ENCODE results near the gene FABP1. TPM values are rescaled to one million over a fixed set of nuclear protein-coding genes. Genes with fewer than 3 reads are reported as not detected.
A peak's percentile ranks its signal among the peaks of the same experiment; 100 is the strongest.

Gene FABP1
- total RNA-seq, 2 donors from 2014 or later, result not detected

GRCh38 chr2:88115825-88116518, 11.9 kb downstream of the FABP1 start:
- H3K36me3 Mint-ChIP-seq, result no peaks in the 10 kb centered on the region
- peaks cover 14 to 27% of the 10 kb centered on the region in 2 donors for H3K27me3 Mint-ChIP-seq
- no peaks in the 10 kb centered on the region for H3K4me1 Mint-ChIP-seq (ENCODE audit: low read depth in 2 of 2)
- H3K4me3 Mint-ChIP-seq, result no peak overlapping the region
- no peak overlapping the region for H3K27ac Mint-ChIP-seq
- no peaks in the 10 kb centered on the region for H3K9me3 Mint-ChIP-seq
- ATAC-seq (no peak), DNase-seq (ENCODE audit: low spot score) (no peak)

GRCh38 chr2:88114889-88115288, 13.0 kb downstream of the FABP1 start:
- DNase-seq (ENCODE audit: low spot score) (no peak), ATAC-seq (no peak)
- Mint-ChIP-seq H3K27ac (no peak overlapping the region), H3K36me3 (no peaks in the 10 kb centered on the region), H3K4me3 (no peak overlapping the region), H3K4me1 (ENCODE audit: low read depth in 2 of 2) (no peaks in the 10 kb centered on the region), H3K27me3 (peaks cover 12 to 24% of the 10 kb centered on the region in 2 donors), H3K9me3 (no peaks in the 10 kb centered on the region)

DNA sequence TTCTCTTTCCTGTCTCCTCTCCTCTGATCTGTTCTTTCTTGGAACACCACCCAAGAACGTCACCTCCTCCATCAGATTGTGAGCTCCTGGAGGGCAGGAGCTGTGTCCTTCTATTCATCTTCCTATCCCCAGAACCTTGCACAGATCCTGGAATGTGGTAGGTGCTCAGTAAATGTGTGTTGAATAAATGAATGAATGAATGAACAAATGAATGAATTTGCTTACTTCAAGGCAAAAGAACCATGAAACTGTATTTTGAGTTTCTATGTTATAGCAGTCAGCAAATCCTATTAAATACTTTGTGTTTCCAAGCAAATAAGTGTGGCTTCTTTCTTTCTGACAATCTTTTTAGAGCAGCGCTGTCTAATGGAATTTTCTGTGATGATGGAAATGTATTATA, 14.8 kb downstream of the FABP1 start:
- DNase-seq (ENCODE audit: low spot score) (no peak), ATAC-seq (no peak)
- Mint-ChIP-seq H3K36me3 (no peaks in the 10 kb centered on the region), H3K27me3 (peaks cover 10 to 23% of the 10 kb centered on the region in 2 donors), H3K4me1 (ENCODE audit: low read depth in 2 of 2) (no peaks in the 10 kb centered on the region), H3K27ac (no peak overlapping the region), H3K4me3 (no peak overlapping the region), H3K9me3 (no peaks in the 10 kb centered on the region)

GRCh38 chr2:88110830-88111229, 17.0 kb downstream of the FABP1 start:
- H3K4me1 Mint-ChIP-seq (ENCODE audit: low read depth in 2 of 2), result no peaks in the 10 kb centered on the region
- H3K27ac Mint-ChIP-seq, result no peak overlapping the region
- no peaks in the 10 kb centered on the region for H3K9me3 Mint-ChIP-seq
- H3K27me3 Mint-ChIP-seq, result peaks cover 8 to 10% of the 10 kb centered on the region in 2 donors
- H3K4me3 Mint-ChIP-seq, result no peak overlapping the region
- H3K36me3 Mint-ChIP-seq, result no peaks in the 10 kb centered on the region
- ATAC-seq (no peak), DNase-seq (ENCODE audit: low spot score) (no peak)

- H3K4me1 Mint-ChIP-seq (ENCODE audit: low read depth in 2 of 2), result no peaks in the 10 kb centered on the region
- H3K27me3 Mint-ChIP-seq, result peaks cover 5 to 6% of the 10 kb centered on the region in 2 donors
- H3K4me3 Mint-ChIP-seq, result no peak overlapping the region
- DNase-seq (ENCODE audit: low spot score) (no peak), ATAC-seq (no peak)
- H3K27ac Mint-ChIP-seq, result no peak overlapping the region
- H3K36me3 Mint-ChIP-seq, result no peaks in the 10 kb centered on the region
- H3K9me3 Mint-ChIP-seq, result no peaks in the 10 kb centered on the region
Observed at GRCh38 chr2:88108796-88109195, 19.1 kb downstream of the FABP1 start.

DNA sequence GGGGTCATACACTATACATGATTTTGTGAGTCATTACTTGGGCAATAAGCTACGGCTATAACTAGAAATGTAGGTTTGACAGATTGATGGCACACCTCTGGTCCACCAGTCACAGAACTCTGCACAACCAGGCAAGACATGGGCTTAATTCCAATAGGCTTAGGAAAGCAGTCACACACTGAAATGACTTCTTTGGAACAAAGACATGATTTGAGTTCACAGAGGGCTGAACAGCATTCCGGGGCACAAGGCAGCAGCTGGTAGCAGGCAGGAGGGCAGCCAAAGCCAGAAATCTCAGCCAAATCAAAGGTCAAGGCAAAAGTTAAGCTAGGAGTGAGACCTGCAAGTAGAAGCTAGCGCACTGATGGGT, 27.4 kb downstream of the FABP1 start:
- Mint-ChIP-seq H3K4me3 (no peak overlapping the region), H3K27me3 (peaks cover 17 to 27% of the 10 kb centered on the region in 2 donors), H3K36me3 (no peaks in the 10 kb centered on the region), H3K9me3 (no peaks in the 10 kb centered on the region), H3K27ac (peak overlapping the region in 1 of 2 donors; percentile 2), H3K4me1 (ENCODE audit: low read depth in 2 of 2) (no peaks in the 10 kb centered on the region)
- DNase-seq (ENCODE audit: low spot score) (no peak), ATAC-seq (no peak)

DNA sequence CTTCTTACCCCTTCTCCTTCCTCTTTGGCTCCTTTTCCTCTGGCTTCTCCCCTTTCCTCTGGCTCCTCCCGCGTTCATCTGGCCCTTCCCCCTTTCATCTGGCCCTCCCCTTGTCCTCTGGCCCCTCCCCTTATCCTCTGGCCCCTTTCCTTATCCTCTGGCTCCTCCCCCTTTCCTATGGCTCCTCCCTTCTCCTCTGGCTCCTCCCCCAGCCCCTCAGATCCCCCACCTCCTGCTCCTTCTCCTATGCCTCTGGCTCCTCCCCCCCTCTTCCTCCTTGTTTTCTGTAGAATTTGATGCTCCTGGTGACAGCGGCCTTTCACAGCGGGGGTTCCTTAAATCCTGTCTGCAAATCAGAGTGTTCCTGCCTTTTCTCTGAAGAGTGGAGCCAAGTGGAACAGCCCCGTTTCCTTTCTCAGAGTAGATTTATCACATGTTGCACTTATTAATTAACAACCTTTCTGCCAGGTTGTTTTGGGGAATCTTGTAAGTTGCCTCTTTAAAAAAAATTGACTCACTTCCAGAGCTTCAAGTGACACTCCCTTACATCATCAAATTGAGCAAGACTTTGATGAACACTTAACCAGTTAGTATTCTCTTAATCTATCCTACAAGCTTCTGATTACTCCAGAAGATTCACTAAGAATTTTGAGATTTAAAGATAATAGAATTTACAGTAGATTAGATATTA, 27.9 kb downstream of the FABP1 start:
- no peak for DNase-seq (ENCODE audit: low spot score)
- no peaks in the 10 kb centered on the region for H3K36me3 Mint-ChIP-seq
- H3K9me3 Mint-ChIP-seq, result no peaks in the 10 kb centered on the region
- no peak overlapping the region for H3K4me3 Mint-ChIP-seq
- H3K27ac Mint-ChIP-seq, result peak overlapping the region in 1 of 2 donors; percentile 2
- H3K4me1 Mint-ChIP-seq (ENCODE audit: low read depth in 2 of 2), result no peaks in the 10 kb centered on the region
- ATAC-seq, result no peak
- H3K27me3 Mint-ChIP-seq, result peaks cover 17 to 27% of the 10 kb centered on the region in 2 donors

GRCh38 chr2:88098558-88098900, 29.3 kb downstream of the FABP1 start:
- peaks cover 18 to 21% of the 10 kb centered on the region in 2 donors for H3K27me3 Mint-ChIP-seq
- H3K4me1 Mint-ChIP-seq (ENCODE audit: low read depth in 2 of 2), result no peaks in the 10 kb centered on the region
- no peak for ATAC-seq
- H3K36me3 Mint-ChIP-seq, result no peaks in the 10 kb centered on the region
- H3K27ac Mint-ChIP-seq, result no peak overlapping the region
- H3K9me3 Mint-ChIP-seq, result no peaks in the 10 kb centered on the region
- H3K4me3 Mint-ChIP-seq, result no peak overlapping the region
- no peak for DNase-seq (ENCODE audit: low spot score)

DNA sequence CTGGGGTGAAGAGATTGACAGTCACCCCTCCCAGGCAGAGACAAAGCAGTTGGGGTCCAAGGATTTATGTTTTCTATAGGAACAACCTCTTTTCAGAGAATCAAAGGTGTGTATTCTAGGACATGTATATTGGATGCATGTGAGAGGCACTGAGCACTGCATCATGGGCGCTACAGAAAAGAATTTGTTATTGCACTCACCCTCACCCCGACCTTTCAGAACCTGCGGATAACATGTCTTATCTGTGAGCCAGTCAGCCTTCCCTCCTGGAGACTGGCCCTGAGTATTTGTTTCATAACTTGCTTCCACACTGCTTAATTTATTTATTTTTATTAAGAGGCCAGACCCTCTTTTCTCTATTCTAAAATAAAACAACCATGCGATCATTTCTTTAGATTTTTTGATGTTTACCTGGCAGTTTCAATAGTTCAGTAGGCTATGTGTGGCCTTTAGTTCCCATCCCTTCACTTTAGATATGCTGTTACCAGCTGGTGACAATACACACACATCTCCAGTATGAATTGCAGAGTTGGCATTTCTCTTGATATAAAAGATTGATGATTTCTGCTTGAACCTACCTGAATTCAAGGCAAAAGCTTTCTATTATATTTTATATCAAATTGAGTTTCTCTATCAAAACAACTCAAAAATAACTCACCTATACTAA, 29.8 kb downstream of the FABP1 start:
- H3K27me3 Mint-ChIP-seq, result peaks cover 18% of the 10 kb centered on the region in 2 donors
- no peaks in the 10 kb centered on the region for H3K4me1 Mint-ChIP-seq (ENCODE audit: low read depth in 2 of 2)
- no peaks in the 10 kb centered on the region for H3K9me3 Mint-ChIP-seq
- no peak overlapping the region for H3K4me3 Mint-ChIP-seq
- H3K36me3 Mint-ChIP-seq, result no peaks in the 10 kb centered on the region
- ATAC-seq, result no peak
- no peak overlapping the region for H3K27ac Mint-ChIP-seq
- no peak for DNase-seq (ENCODE audit: low spot score)

- H3K36me3 Mint-ChIP-seq, result no peaks in the 10 kb centered on the region
- peaks cover 10 to 12% of the 10 kb centered on the region in 2 donors for H3K27me3 Mint-ChIP-seq
- no peak for DNase-seq (ENCODE audit: low spot score)
- H3K4me3 Mint-ChIP-seq, result no peak overlapping the region
- ATAC-seq, result no peak
- H3K27ac Mint-ChIP-seq, result no peak overlapping the region
- H3K9me3 Mint-ChIP-seq, result no peaks in the 10 kb centered on the region
- H3K4me1 Mint-ChIP-seq (ENCODE audit: low read depth in 2 of 2), result no peaks in the 10 kb centered on the region
Observed at GRCh38 chr2:88097192-88097591, 30.7 kb downstream of the FABP1 start.

- Mint-ChIP-seq H3K4me1 (ENCODE audit: low read depth in 2 of 2) (no peaks in the 10 kb centered on the region), H3K27ac (no peak overlapping the region), H3K36me3 (no peaks in the 10 kb centered on the region), H3K27me3 (peaks cover 9 to 12% of the 10 kb centered on the region in 2 donors), H3K9me3 (no peaks in the 10 kb centered on the region), H3K4me3 (no peak overlapping the region)
- DNase-seq (ENCODE audit: low spot score), result no peak
- ATAC-seq, result no peak
Observed at GRCh38 chr2:88096708-88097107, 31.2 kb downstream of the FABP1 start.

DNA sequence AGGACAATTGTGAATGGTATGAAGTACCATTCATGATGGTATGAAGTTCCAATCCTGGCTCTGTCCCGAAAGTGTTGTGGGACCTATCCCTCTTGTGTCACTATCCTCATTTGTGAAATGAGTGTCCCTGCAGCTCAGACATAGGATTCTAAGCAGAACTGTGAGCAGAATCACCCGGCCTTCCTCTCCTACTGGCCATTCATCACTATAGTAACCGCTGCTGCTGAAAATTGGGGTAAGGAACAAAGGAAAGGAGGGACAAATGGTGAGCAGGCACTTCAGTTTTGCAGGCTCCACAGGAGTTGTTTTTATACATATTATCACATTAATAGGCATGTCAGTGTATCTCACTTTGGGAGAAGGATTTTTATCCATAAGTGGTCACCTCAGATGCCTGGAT, 32.8 kb downstream of the FABP1 start:
- no peak for ATAC-seq
- H3K27me3 Mint-ChIP-seq, result peaks cover 2 to 6% of the 10 kb centered on the region in 2 donors
- DNase-seq (ENCODE audit: low spot score), result no peak
- no peak overlapping the region for H3K27ac Mint-ChIP-seq
- no peaks in the 10 kb centered on the region for H3K9me3 Mint-ChIP-seq
- no peaks in the 10 kb centered on the region for H3K36me3 Mint-ChIP-seq
- H3K4me3 Mint-ChIP-seq, result no peak overlapping the region
- H3K4me1 Mint-ChIP-seq (ENCODE audit: low read depth in 2 of 2), result peaks cover 0 to 3% of the 10 kb centered on the region in 2 donors

DNA sequence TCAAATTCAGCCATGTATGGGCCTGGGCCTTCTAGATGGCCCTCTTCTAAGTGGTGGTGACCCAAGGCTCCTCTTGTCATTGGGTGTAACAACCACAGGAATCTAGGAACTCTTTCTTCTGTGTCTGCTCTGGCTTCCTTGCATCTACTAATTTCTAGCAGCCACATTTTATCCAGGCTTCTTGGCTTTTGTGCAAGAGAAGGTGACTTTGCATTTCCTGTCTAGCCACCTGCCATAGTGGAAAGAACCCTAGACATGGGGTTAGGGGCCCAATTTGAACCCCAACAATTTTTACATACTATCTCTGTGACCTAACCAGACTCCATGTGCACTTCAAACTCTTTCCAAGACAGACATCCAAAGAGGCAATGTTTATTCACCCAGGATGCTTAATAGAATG, 35.1 kb downstream of the FABP1 start:
- no peak overlapping the region for H3K4me3 Mint-ChIP-seq
- peaks cover 0 to 3% of the 10 kb centered on the region in 2 donors for H3K27me3 Mint-ChIP-seq
- DNase-seq (ENCODE audit: low spot score), result no peak
- peaks cover 0 to 3% of the 10 kb centered on the region in 2 donors for H3K4me1 Mint-ChIP-seq (ENCODE audit: low read depth in 2 of 2)
- no peaks in the 10 kb centered on the region for H3K9me3 Mint-ChIP-seq
- H3K27ac Mint-ChIP-seq, result no peak overlapping the region
- no peak for ATAC-seq
- no peaks in the 10 kb centered on the region for H3K36me3 Mint-ChIP-seq

GRCh38 chr2:88091943-88092342, 35.9 kb downstream of the FABP1 start:
- Mint-ChIP-seq H3K4me3 (no peak overlapping the region), H3K4me1 (ENCODE audit: low read depth in 2 of 2) (peaks cover 0 to 3% of the 10 kb centered on the region in 2 donors), H3K36me3 (no peaks in the 10 kb centered on the region), H3K9me3 (no peaks in the 10 kb centered on the region), H3K27ac (no peak overlapping the region), H3K27me3 (peaks cover 0 to 3% of the 10 kb centered on the region in 2 donors)
- ATAC-seq (no peak), DNase-seq (ENCODE audit: low spot score) (no peak)
